GM12864 (cell line): ENCODE results near the gene SMC1B.

Source experiments
- DNase-seq: peaks from one replicate; pipeline ENCODE4 v3.0.0-alpha.2; 2011; ENCODE audit warnings: low read depth
- H3K4me3 ChIP-seq: 2 replicates; pipeline ENCODE4 v1.5.1; 2011; ENCODE audit warnings: mild to moderate bottlenecking, low read depth, low read length, control low read depth
- CTCF ChIP-seq: IDR thresholded peaks from 2 replicates; pipeline ENCODE4 v1.5.1; 2011; ENCODE audit warnings: low read depth, mild to moderate bottlenecking, moderate library complexity, low read length, control low read depth, inconsistent platforms; ENCODE audit errors: missing control alignments

Gene SMC1B

GRCh38 chr22:45413368-45414211 is at the start of gene SMC1B, which contains the start of gene RIBC2:
Gene SMC1B (minus strand): TSS chr22:45413599. CDS start chr22:45413567, 32 bp downstream.
Gene RIBC2 (plus strand): TSS chr22:45413693. CDS start chr22:45413887, 194 bp downstream.
- peak; percentile 53 for DNase-seq
- no peak for TF ChIP-seq CTCF
- peak within 1 kb of the TSS; percentile 58 for H3K4me3 ChIP-seq

GRCh38 chr22:45462034-45462655 is 48.7 kb upstream of the SMC1B start:
- no peak for DNase-seq
- H3K4me3 ChIP-seq: no peak overlapping the region

GRCh38 chr22:45460288-45461109 is 47.1 kb upstream of the SMC1B start:
- no peak for TF ChIP-seq CTCF
- no peak for DNase-seq
- no peak overlapping the region for H3K4me3 ChIP-seq

More at GRCh38 chr22:45462034-45462655, 48.7 kb upstream of the SMC1B start:
- peak; percentile 49 for TF ChIP-seq CTCF

- no peak for DNase-seq
- no peak for TF ChIP-seq CTCF
These were observed 45.8 kb upstream of the SMC1B start for GRCh38 chr22:45459235-45459634.

GRCh38 chr22:45458532-45458931 is 45.1 kb upstream of the SMC1B start:
- H3K4me3 ChIP-seq: no peak overlapping the region
- no peak for DNase-seq
- no peak for TF ChIP-seq CTCF

More at GRCh38 chr22:45459235-45459634, 45.8 kb upstream of the SMC1B start:
- no peak overlapping the region for H3K4me3 ChIP-seq

GRCh38 chr22:45456811-45457210 is 43.4 kb upstream of the SMC1B start:
- TF ChIP-seq CTCF: no peak
- no peak for DNase-seq
- no peak overlapping the region for H3K4me3 ChIP-seq
